Liver (tissue), 9 donors: ENCODE data around the gene MTARC2. TPM values are rescaled to one million over a fixed set of nuclear protein-coding genes. Genes with fewer than 3 reads are reported as not detected.
"Not testable (repeated sequence)": the region's sequence is repeated elsewhere in the genome, so short reads cannot be mapped to it uniquely, and the experiment has no call there.

ENCODE experiments used
- DNase-seq: peaks from one replicate; pipeline ENCODE4 v3.0.0-alpha.2; 2017; ENCODE audit warnings: low spot score
- H3K27ac ChIP-seq, 2 donors: one replicate each; pipeline ENCODE4 v1.7.0; 2013; ENCODE audit warnings: inconsistent platforms in 2 of 2, low read length in 2 of 2, control low read depth in 1 of 2, low read depth in 1 of 2, mild to moderate bottlenecking in 1 of 2
- H3K27me3 ChIP-seq, 4 donors: one replicate each; pipeline versions ENCODE4 v1.6.1 to v1.7.0; 2013; ENCODE audit warnings: low read length in 3 of 4, inconsistent platforms in 1 of 4, mild to moderate bottlenecking in 1 of 4, moderate library complexity in 1 of 4; ENCODE audit not compliant: control insufficient read depth in 4 of 4, insufficient read depth in 4 of 4
- H3K36me3 ChIP-seq, 4 donors: one replicate each; pipeline versions ENCODE4 v1.6.1 to v1.7.0; 2013; ENCODE audit warnings: low read length in 3 of 4, mild to moderate bottlenecking in 3 of 4, low read depth in 1 of 4, moderate library complexity in 1 of 4; ENCODE audit not compliant: control insufficient read depth in 4 of 4, insufficient read depth in 3 of 4
- H3K4me1 ChIP-seq, 4 donors: one replicate each; pipeline versions ENCODE4 v1.6.1 to v1.7.0; 2013; ENCODE audit warnings: low read length in 3 of 4, mild to moderate bottlenecking in 3 of 4, moderate library complexity in 1 of 4; ENCODE audit not compliant: control insufficient read depth in 4 of 4, insufficient read depth in 4 of 4
- H3K4me3 ChIP-seq, 3 donors: one replicate each; pipeline versions ENCODE4 v1.6.1 to v1.7.0; 2013; ENCODE audit warnings: low read length in 3 of 3, control low read depth in 1 of 3, low read depth in 1 of 3, mild to moderate bottlenecking in 1 of 3
- H3K9ac ChIP-seq, 2 donors: one replicate each; pipeline ENCODE4 v1.7.0; 2013; ENCODE audit warnings: low read length in 2 of 2, mild to moderate bottlenecking in 2 of 2, moderate library complexity in 2 of 2, control low read depth in 1 of 2, low read depth in 1 of 2
- H3K9me3 ChIP-seq, 4 donors: one replicate each; pipeline versions ENCODE4 v1.6.1 to v1.7.0; 2013; ENCODE audit warnings: low read length in 3 of 4; ENCODE audit not compliant: control insufficient read depth in 4 of 4
- EGR1 ChIP-seq, 2 donors: IDR thresholded peaks; 2 replicates each; pipeline ENCODE4 v1.6.1; 2016 to 2018; ENCODE audit warnings: antibody characterized with exemption in 2 of 2, low read depth in 2 of 2
- FOXA1 ChIP-seq: IDR thresholded peaks from 2 replicates; pipeline ENCODE4 v1.6.1; 2016; ENCODE audit warnings: antibody characterized with exemption
- FOXA2 ChIP-seq: IDR thresholded peaks from 2 replicates; pipeline ENCODE4 v1.6.1; 2016; ENCODE audit warnings: antibody characterized with exemption
- GABPA ChIP-seq, 2 donors: IDR thresholded peaks in 1 of 2; conservative IDR thresholded peaks in 1 of 2; 2 replicates each; pipeline ENCODE4 v1.6.1; 2016; ENCODE audit warnings: antibody characterized with exemption in 2 of 2, mild to moderate bottlenecking in 1 of 2, moderate library complexity in 1 of 2
- HNF4A ChIP-seq, 2 donors: conservative IDR thresholded peaks; 2 replicates each; pipeline ENCODE4 v1.6.1; 2016; ENCODE audit warnings: antibody characterized with exemption in 2 of 2, mild to moderate bottlenecking in 2 of 2
- HNF4G ChIP-seq: IDR thresholded peaks from 2 replicates; pipeline ENCODE4 v1.6.1; 2016; ENCODE audit warnings: antibody characterized with exemption
- JUND ChIP-seq, 2 donors: IDR thresholded peaks; 2 replicates each; pipeline ENCODE4 v1.6.1; 2016; ENCODE audit warnings: antibody characterized with exemption in 2 of 2
- MAX ChIP-seq: IDR thresholded peaks from 2 replicates; pipeline ENCODE4 v1.6.1; 2016; ENCODE audit warnings: antibody characterized with exemption
- NR2F2 ChIP-seq: IDR thresholded peaks from 2 replicates; pipeline ENCODE4 v1.6.1; 2016; ENCODE audit warnings: antibody characterized with exemption
- RAD21 ChIP-seq, 2 donors: IDR thresholded peaks; 2 replicates each; pipeline ENCODE4 v1.6.1; 2016; ENCODE audit warnings: antibody characterized with exemption in 2 of 2, mild to moderate bottlenecking in 2 of 2
- REST ChIP-seq: IDR thresholded peaks from 2 replicates; pipeline ENCODE4 v1.6.1; 2016; ENCODE audit warnings: antibody characterized with exemption, mild to moderate bottlenecking
- RXRA ChIP-seq, 2 donors: IDR thresholded peaks; 2 replicates each; pipeline ENCODE4 v1.6.1; 2017 to 2018; ENCODE audit warnings: antibody characterized with exemption in 2 of 2, mild to moderate bottlenecking in 1 of 2
- SP1 ChIP-seq: IDR thresholded peaks from 2 replicates; pipeline ENCODE4 v1.6.1; 2018; ENCODE audit warnings: antibody characterized with exemption, mild to moderate bottlenecking
- TAF1 ChIP-seq: conservative IDR thresholded peaks from 2 replicates; pipeline ENCODE4 v1.6.1; 2016; ENCODE audit warnings: antibody characterized with exemption, mild to moderate bottlenecking
- YY1 ChIP-seq: IDR thresholded peaks from 2 replicates; pipeline ENCODE4 v1.6.1; 2016; ENCODE audit warnings: antibody characterized with exemption, mild to moderate bottlenecking
- WGBS: extraction: QIAGEN DNeasy Blood & Tissue Kit; methylation state at CpG from one replicate; pipeline ENCODE4 v1.1.7; 2013; 5-methylcytosine and 5-hydroxymethylcytosine counted together
- polyA plus RNA-seq, 2 donors: library from polyadenylated mRNA; stranded (reverse) in 1 of 2; unstranded in 1 of 2; fragments of 200-250 nt in 1 of 2; fragments of >200 nt in 1 of 2; fragmentation: Nextera tagmentation in 1 of 2; extraction: Ambion mirVana in 1 of 2; gene quantifications; one replicate each; pipeline versions ENCODE4 v1.2.1 to v1.2.3, GENCODE V29; 2013 to 2015
- total RNA-seq, 2 donors: library from RNA; depleted of rRNA; stranded (reverse); fragments of >200 nt; gene quantifications; one replicate each; pipeline ENCODE4 v1.2.3, GENCODE V29; 2014
- TF ChIP-seq, protein P1 (sequence below): fragments of 150-350 bp; IDR thresholded peaks from 2 replicates; pipeline ENCODE4 v1.5.1; 2017; ENCODE audit warnings: improper control_type of control experiment, low read depth, low read length; ENCODE audit not compliant: missing input control
- TF ChIP-seq, protein P2 (sequence below): IDR thresholded peaks from 2 replicates; pipeline ENCODE4 v1.6.1; 2016; ENCODE audit warnings: antibody characterized with exemption
- TF ChIP-seq, protein P3 (sequence below): IDR thresholded peaks from 2 replicates; pipeline ENCODE4 v1.6.1; 2016; ENCODE audit warnings: antibody characterized with exemption
- donor health status: healthy.
- donor health status: healthy.
- donor health status: healthy.
- donor health status: healthy.
- donor health status: healthy.

MTARC2 gene
- total and polyA plus RNA-seq, 4 donors: 24.9 to 96.1 (median 71.4) TPM

DNA sequence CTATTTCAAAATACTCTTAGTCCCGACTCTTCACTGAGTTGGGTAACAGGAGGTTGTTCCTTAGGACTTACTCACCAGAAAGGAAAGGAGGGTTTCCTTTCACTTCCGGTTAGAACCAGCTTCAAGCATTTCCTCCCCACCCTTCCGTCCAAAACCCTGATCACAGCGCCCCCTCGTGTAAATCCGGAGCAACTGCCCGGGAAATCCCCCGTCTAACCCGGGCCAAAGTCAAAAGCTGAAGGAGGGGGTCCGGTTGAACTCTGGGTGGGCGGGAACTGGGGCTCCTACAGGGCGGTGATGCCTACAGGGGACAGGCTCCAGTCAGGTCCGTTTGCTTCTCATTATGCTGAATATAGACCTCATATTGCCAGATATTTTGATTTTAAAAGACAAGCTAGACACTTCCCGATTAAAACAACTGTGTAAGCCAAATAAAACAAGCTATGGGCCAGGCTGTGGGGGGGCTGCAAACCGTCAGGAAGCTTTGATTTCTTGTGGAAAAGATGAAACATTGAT, 15.0 kb upstream of the MTARC2 start (continued):
- no peak for TF ChIP-seq REST

DNA sequence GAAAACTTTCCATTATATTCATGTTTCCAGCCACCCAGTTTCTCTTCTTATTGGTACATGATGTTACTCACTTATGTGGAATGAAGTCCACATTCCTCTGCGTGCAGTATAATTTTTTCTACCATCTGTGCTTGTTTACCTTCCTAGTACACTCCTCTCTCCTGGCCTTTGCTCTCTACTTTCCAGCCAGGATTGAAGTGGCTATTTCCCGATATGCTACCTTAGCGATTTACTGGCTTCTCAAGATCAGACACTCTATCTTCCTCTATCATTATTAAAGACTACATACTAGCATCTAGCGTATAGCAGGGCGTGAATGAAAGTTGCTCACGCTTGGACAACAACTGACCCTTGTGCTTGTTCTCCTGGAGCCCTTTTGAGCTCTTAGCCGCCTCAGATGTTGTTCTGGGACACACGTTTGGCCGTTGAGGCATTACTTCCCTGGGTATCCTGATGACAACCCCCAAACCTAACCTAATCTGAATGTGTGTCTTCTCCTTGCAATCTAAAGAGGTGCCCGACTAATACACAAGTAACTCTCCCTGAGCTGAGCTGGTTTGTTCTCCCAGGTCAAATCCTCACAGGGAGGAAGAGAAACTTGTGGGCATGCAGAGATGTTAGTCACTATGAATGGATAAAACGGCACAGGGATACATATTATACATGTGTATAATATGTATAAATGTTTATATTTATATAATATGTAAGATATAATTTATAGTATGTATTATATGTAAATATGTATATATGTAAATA, 13.4 kb upstream of the MTARC2 start:
- peaks cover 8 to 33% (median 25%) of the 10 kb centered on the region in 4 donors for H3K4me1 ChIP-seq
- H3K4me3 ChIP-seq: peak overlapping the region in 2 of 3 donors; percentile 5 to 53
- WGBS: 33% methylated on average over 11 of the region's 11 CpGs
- peak overlapping the region in 1 of 2 donors; percentile 85 for H3K9ac ChIP-seq
- no peaks in the 10 kb centered on the region for H3K36me3 ChIP-seq
- no peak for TF ChIP-seq NR2F2
- peak; percentile 64 for TF ChIP-seq HNF4G
- peak; percentile 89 to 91 for TF ChIP-seq HNF4A (conservative IDR thresholded peaks at IDR 0.05)
- peak; percentile 72 for TF ChIP-seq REST
- no peak for TF ChIP-seq TAF1
- TF ChIP-seq GABPA (IDR thresholded peaks at IDR 0.05 in 1 of 2, conservative IDR thresholded peaks at IDR 0.05 in 1 of 2): peak in 1 of 2 donors; percentile 31
- TF ChIP-seq MAX: peak; percentile 92
- peak; percentile 95 for TF ChIP-seq SP1
- TF ChIP-seq, protein P1, sequence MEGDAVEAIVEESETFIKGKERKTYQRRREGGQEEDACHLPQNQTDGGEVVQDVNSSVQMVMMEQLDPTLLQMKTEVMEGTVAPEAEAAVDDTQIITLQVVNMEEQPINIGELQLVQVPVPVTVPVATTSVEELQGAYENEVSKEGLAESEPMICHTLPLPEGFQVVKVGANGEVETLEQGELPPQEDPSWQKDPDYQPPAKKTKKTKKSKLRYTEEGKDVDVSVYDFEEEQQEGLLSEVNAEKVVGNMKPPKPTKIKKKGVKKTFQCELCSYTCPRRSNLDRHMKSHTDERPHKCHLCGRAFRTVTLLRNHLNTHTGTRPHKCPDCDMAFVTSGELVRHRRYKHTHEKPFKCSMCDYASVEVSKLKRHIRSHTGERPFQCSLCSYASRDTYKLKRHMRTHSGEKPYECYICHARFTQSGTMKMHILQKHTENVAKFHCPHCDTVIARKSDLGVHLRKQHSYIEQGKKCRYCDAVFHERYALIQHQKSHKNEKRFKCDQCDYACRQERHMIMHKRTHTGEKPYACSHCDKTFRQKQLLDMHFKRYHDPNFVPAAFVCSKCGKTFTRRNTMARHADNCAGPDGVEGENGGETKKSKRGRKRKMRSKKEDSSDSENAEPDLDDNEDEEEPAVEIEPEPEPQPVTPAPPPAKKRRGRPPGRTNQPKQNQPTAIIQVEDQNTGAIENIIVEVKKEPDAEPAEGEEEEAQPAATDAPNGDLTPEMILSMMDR: no peak
- TF ChIP-seq, protein P2, sequence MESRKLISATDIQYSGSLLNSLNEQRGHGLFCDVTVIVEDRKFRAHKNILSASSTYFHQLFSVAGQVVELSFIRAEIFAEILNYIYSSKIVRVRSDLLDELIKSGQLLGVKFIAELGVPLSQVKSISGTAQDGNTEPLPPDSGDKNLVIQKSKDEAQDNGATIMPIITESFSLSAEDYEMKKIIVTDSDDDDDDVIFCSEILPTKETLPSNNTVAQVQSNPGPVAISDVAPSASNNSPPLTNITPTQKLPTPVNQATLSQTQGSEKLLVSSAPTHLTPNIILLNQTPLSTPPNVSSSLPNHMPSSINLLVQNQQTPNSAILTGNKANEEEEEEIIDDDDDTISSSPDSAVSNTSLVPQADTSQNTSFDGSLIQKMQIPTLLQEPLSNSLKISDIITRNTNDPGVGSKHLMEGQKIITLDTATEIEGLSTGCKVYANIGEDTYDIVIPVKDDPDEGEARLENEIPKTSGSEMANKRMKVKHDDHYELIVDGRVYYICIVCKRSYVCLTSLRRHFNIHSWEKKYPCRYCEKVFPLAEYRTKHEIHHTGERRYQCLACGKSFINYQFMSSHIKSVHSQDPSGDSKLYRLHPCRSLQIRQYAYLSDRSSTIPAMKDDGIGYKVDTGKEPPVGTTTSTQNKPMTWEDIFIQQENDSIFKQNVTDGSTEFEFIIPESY: peak; percentile 71
- peak; percentile 34 to 50 for TF ChIP-seq RAD21 (IDR thresholded peaks at IDR 0.05)
- TF ChIP-seq FOXA1: peak; percentile 95
- TF ChIP-seq, protein P3, sequence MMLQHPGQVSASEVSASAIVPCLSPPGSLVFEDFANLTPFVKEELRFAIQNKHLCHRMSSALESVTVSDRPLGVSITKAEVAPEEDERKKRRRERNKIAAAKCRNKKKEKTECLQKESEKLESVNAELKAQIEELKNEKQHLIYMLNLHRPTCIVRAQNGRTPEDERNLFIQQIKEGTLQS: peak; percentile 40
- TF ChIP-seq RXRA (IDR thresholded peaks at IDR 0.05): peak; percentile 58 to 69
- peak in 1 of 2 donors; percentile 72 for TF ChIP-seq EGR1 (IDR thresholded peaks at IDR 0.05; ENCODE audit: low read depth in 2 of 2)
- TF ChIP-seq FOXA2: peak; percentile 94
- peak; percentile 69 for TF ChIP-seq YY1
- peak; percentile 74 to 75 for TF ChIP-seq JUND (IDR thresholded peaks at IDR 0.05)
- DNase-seq: no peak
- H3K9me3 ChIP-seq: no peaks in the 10 kb centered on the region
- H3K27me3 ChIP-seq: no peaks in the 10 kb centered on the region
- peak overlapping the region; percentile 60 to 82 for H3K27ac ChIP-seq

DNA sequence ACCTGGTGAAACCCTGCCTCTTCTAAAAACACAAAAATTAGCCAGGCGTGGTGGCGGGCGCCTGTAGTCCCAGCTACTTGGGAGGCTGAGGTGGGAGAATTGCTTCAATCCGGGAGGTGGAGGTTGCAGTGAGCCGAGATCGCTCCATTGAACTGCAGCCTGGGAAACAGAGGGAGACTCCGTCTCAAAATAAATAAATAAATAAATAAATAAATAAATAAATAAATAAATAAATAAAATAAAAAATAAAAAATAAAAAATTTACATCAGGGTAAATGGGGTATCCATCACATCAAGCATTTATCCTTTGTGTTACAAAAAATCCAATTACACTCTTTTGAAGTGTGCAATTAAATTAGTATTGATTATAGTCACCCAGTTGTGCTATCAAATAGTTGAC, 11.8 kb upstream of the MTARC2 start:
- DNase-seq, H3K36me3 ChIP-seq, H3K9ac ChIP-seq, H3K27ac ChIP-seq, H3K9me3 ChIP-seq, H3K4me3 ChIP-seq, H3K27me3 ChIP-seq: not testable (repeated sequence)
- peaks cover 8 to 35% (median 25%) of the 10 kb centered on the region in 4 donors for H3K4me1 ChIP-seq
- WGBS: over 99% methylated on average over 7 of the region's 7 CpGs
